Esophagus squamous epithelium (tissue), 4 donors: ENCODE data around the gene RPS4Y1.

ENCODE experiments used
- POLR2A ChIP-seq, 4 donors: fragments of 450-650 bp; IDR thresholded peaks; one replicate each; pipeline ENCODE4 v1.6.1; 2017; ENCODE audit warnings: antibody characterized with exemption in 4 of 4, mild to moderate bottlenecking in 4 of 4, moderate library complexity in 3 of 4
- TF ChIP-seq, protein P1 (sequence below), 6 experiments: fragments of 450-650 bp in 4 of 6; fragments of 200-600 bp in 2 of 6; sonication (generic) in 2 of 6; IDR thresholded peaks; one replicate each; pipeline ENCODE4 v1.5.1; 2016 to 2019; ENCODE audit warnings: antibody characterized with exemption in 6 of 6, mild to moderate bottlenecking in 4 of 6, moderate library complexity in 4 of 6

DNA sequence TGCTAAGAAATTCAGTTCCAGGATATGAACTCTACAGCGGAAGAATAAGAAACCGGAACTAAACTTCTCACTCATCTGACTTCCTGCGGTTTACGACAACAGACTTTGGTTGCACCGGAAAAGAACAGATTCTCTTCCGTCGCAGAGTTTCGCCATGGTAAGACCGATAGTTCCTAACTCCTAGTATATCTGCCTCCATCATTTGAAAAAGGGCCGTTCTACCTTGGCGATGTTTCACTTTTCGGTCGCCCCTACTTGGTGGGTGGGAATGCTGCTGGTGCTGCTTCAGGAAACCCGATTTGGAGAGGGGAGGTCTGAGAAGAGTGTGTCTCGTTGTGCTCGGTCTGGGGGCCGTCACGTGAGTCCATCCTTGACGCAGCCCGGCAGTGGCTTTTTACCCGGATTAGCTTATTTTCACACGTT lies at the start of gene RPS4Y1:
- TF ChIP-seq, protein P1, sequence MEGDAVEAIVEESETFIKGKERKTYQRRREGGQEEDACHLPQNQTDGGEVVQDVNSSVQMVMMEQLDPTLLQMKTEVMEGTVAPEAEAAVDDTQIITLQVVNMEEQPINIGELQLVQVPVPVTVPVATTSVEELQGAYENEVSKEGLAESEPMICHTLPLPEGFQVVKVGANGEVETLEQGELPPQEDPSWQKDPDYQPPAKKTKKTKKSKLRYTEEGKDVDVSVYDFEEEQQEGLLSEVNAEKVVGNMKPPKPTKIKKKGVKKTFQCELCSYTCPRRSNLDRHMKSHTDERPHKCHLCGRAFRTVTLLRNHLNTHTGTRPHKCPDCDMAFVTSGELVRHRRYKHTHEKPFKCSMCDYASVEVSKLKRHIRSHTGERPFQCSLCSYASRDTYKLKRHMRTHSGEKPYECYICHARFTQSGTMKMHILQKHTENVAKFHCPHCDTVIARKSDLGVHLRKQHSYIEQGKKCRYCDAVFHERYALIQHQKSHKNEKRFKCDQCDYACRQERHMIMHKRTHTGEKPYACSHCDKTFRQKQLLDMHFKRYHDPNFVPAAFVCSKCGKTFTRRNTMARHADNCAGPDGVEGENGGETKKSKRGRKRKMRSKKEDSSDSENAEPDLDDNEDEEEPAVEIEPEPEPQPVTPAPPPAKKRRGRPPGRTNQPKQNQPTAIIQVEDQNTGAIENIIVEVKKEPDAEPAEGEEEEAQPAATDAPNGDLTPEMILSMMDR (IDR thresholded peaks at IDR 0.05) = no peak
- TF ChIP-seq POLR2A (IDR thresholded peaks at IDR 0.05) = no peak
